AG04450 (cell line): ENCODE data around the gene FBXO7. TPM values are rescaled to one million over a fixed set of nuclear protein-coding genes. Genes with fewer than 3 reads are reported as not detected.

Experiments
- CTCF ChIA-PET: fragments of 300-600, 350-600 bp; formaldehyde crosslinking; extraction: SDS; loops from one replicate; lab custom pipeline; 2022; ENCODE audit warnings: antibody characterized with exemption, inconsistent platforms; lab: Charles Lee
- POLR2A ChIA-PET: fragments of 350-600 bp; formaldehyde crosslinking; extraction: SDS; loops from one replicate; lab custom pipeline; 2021; ENCODE audit warnings: antibody characterized with exemption, inconsistent platforms; lab: Yijun Ruan, JAX
- DNase-seq: peaks from one replicate; pipeline ENCODE4 v3.0.0-alpha.2; 2011; ENCODE audit warnings: low read depth, low spot score
- H3K27ac ChIP-seq: one replicate; pipeline ENCODE4 v1.5.1; 2012; ENCODE audit warnings: low read depth, low read length, control low read depth
- H3K27me3 ChIP-seq: one replicate; pipeline ENCODE4 v1.6.0; 2012; ENCODE audit warnings: low read length; ENCODE audit not compliant: control insufficient read depth, insufficient read depth
- H3K4me3 ChIP-seq: 2 replicates; pipeline ENCODE4 v1.5.1; 2011; ENCODE audit warnings: mild to moderate bottlenecking, low read depth, low read length, control low read depth
- H3K9me3 ChIP-seq: 2 replicates; pipeline ENCODE4 v1.5.1; 2012; ENCODE audit warnings: low read length; ENCODE audit not compliant: control insufficient read depth, insufficient read depth
- polyA plus RNA-seq: library from polyadenylated mRNA; depleted of rRNA; stranded (reverse); fragments of >200 nt; gene quantifications from 2 replicates; pipeline ENCODE4 v1.2.3, GENCODE V29; 2011
- TF ChIP-seq, protein P1 (sequence below): IDR thresholded peaks from 2 replicates; pipeline ENCODE4 v1.5.1; 2011; ENCODE audit warnings: low read depth, low read length, control low read depth, inconsistent platforms

Gene FBXO7
- polyA plus RNA-seq, 1 experiment: 156 TPM

DNA sequence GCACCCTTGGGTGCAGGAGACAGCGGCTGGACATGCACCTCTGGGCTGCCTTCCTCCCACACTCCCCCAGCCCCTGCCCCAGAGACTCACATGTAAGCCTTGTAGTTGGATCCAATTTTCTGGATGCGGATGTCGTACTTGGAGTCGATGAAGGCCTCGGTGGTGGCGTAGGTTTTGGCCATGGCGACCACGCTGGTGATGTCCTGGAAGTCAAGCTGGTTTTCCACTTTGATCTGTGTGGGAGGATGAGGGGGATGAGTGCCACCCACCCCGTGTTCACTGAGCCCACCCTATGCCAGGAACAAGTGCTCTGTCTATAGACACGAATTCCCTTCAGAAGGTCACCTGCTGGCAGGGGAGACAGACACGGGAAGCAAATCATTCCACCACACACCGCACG is 66.9 kb downstream of the FBXO7 start:
- Histone ChIP-seq H3K4me3 (no peak overlapping the region), H3K9me3 (no peaks in the 10 kb centered on the region), H3K27ac (no peak overlapping the region), H3K27me3 (peaks cover 4% of the 10 kb centered on the region)
- POLR2A ChIA-PET: no interaction called here
- TF ChIP-seq, protein P1, sequence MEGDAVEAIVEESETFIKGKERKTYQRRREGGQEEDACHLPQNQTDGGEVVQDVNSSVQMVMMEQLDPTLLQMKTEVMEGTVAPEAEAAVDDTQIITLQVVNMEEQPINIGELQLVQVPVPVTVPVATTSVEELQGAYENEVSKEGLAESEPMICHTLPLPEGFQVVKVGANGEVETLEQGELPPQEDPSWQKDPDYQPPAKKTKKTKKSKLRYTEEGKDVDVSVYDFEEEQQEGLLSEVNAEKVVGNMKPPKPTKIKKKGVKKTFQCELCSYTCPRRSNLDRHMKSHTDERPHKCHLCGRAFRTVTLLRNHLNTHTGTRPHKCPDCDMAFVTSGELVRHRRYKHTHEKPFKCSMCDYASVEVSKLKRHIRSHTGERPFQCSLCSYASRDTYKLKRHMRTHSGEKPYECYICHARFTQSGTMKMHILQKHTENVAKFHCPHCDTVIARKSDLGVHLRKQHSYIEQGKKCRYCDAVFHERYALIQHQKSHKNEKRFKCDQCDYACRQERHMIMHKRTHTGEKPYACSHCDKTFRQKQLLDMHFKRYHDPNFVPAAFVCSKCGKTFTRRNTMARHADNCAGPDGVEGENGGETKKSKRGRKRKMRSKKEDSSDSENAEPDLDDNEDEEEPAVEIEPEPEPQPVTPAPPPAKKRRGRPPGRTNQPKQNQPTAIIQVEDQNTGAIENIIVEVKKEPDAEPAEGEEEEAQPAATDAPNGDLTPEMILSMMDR: no peak
- no peak for DNase-seq
- CTCF ChIA-PET: interaction anchor here (1.2 to 2.9 kb wide), 2 partner anchors 255 to 571 kb away, joined by 4 to 12 read pairs; no protein-coding TSS in a partner anchor

- DNase-seq: no peak
- Histone ChIP-seq H3K9me3 (no peaks in the 10 kb centered on the region), H3K27ac (no peak overlapping the region), H3K4me3 (no peak overlapping the region), H3K27me3 (peaks cover 4% of the 10 kb centered on the region)
- ChIA-PET CTCF (interaction anchor here (1.2 to 2.9 kb wide), 3 partner anchors 11 to 572 kb away, joined by 4 to 12 read pairs (median 4); no protein-coding TSS in a partner anchor), POLR2A (interaction anchor here (0.6 kb wide), 1 partner anchor 455 kb away, joined by 3 read pairs; no protein-coding TSS in a partner anchor)
- TF ChIP-seq, protein P1: no peak
Observed at GRCh38 chr22:32542066-32542676, 67.6 kb downstream of the FBXO7 start.

DNA sequence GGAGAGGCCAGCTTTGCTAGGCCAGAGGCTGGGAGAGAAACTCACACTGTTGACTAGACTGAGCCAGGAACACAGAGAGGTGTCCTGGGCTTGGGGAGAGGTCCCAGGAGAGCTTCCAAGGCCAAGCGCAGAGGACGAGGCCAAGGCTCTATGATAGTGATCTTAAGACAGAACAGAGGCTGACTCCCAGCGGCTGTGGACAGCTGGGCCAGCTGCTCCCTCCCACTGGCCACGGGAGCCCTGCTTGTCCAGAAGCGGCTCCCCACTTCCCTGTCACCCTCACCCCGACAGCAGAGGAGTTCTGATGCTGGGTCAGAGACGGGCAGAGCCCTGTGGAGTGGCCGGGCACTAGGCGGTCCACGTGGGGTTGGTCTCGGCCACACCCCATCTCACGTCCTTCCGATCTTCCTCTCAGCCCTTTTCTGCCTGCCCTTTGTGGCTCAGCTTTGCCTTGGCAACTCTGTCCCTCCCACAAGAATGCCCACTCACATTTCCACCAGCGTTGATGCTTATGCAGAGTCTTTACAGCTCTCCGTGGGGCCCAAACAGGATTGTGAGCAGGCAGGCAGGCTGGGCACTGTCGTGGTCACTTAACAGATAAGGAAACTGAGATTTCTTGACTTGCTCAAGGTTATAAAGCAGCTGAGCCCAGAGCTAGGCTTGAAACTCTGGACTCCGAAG is 68.2 kb downstream of the FBXO7 start:
- no peaks in the 10 kb centered on the region for H3K9me3 ChIP-seq
- TF ChIP-seq, protein P1: no peak
- no peak overlapping the region for H3K4me3 ChIP-seq
- DNase-seq: no peak
- peak overlapping the region; percentile 2 for H3K27ac ChIP-seq
- ChIA-PET POLR2A (interaction anchor here (0.6 kb wide), 1 partner anchor 455 kb away, joined by 3 read pairs; no protein-coding TSS in a partner anchor), CTCF (interaction anchor here (1.1 to 2.9 kb wide), 3 partner anchors 11 to 254 kb away, joined by 4 to 12 read pairs (median 4); no protein-coding TSS in a partner anchor)
- peaks cover 3% of the 10 kb centered on the region for H3K27me3 ChIP-seq

- peak overlapping the region; percentile 84 for H3K27ac ChIP-seq
- H3K9me3 ChIP-seq: no peaks in the 10 kb centered on the region
- no peak overlapping the region for H3K4me3 ChIP-seq
- ChIA-PET CTCF (interaction anchor here (0.5 to 1.7 kb wide), 3 partner anchors 16 to 261 kb away, joined by 3 to 7 read pairs (median 4); no protein-coding TSS in a partner anchor), POLR2A (interaction anchor here (2.0 kb wide), 1 partner anchor 78 kb away, joined by 7 read pairs; no protein-coding TSS in a partner anchor)
- H3K27me3 ChIP-seq: no peaks in the 10 kb centered on the region
- no peak for DNase-seq
- TF ChIP-seq, protein P1: no peak
Observed at GRCh38 chr22:32544953-32545558, 70.4 kb downstream of the FBXO7 start.
